ENCODE data around the gene FNIP1.

Gene FNIP1

DNA sequence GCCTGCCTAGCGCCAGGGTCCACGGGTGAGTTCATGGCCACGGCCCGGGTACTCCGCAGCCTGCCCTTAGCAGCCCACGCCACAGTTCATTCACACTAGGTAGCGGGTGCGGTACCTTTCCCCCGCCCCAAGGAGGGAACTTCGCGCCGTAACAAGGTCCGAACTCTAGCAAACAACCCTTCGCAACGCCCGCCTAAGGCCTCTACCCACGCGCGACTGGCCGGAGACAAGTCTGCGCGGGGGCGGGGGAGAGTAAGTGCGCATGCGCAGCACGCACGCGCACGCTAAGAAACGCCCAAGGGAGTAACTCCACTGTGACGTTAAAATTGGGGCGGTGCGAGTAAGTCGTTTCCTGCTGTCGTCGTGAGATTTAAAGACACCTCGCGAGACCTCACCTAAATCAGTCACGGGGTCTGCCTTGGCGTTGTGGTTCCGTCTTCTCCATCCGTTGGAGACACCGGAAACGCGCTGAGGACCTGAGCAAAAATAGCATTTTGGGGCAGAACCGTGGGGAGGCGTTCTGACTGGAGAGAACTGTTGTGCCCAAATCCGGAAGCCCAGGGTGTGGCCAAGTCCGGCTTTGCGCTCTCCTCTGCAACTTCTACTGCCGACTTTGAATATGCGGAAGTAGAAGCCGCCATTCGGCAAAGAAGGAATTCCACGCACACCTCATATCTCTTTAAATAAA lies 161.7 kb downstream of the FNIP1 start, which contains the start of gene RAPGEF6:
TSS of gene RAPGEF6 (minus strand) at position 234 of the 688 bp plus-strand sequence. CDS start at position 35, 199 bp downstream.
- no peaks in the 10 kb centered on the region for H3K36me3 ChIP-seq (ENCODE audit: low read length)
- H3K9me2 ChIP-seq (replicated peaks; ENCODE audit: insufficient read depth, low read length) = no peaks in the 10 kb centered on the region
- peak within 1 kb of the TSS; percentile 81 for H3K9ac ChIP-seq (ENCODE audit: low read length)
- H3K27me3 ChIP-seq (ENCODE audit: low read length) = no peaks in the 10 kb centered on the region
- peaks cover 48% of the 10 kb centered on the region for H3K79me2 ChIP-seq (ENCODE audit: insufficient read depth, low read length)
- peak within 1 kb of the TSS; percentile 94 for H3K4me2 ChIP-seq (ENCODE audit: low read depth, low read length, poor library complexity, severe bottlenecking)
- H4K20me1 ChIP-seq (ENCODE audit: low read depth, low read length) = peaks cover 15% of the 10 kb centered on the region
- H3K9me3 ChIP-seq (ENCODE audit: insufficient read depth, low read length) = no peaks in the 10 kb centered on the region
- peak within 1 kb of the TSS; percentile 38 for H2AFZ ChIP-seq (ENCODE audit: low read depth, low read length, severe bottlenecking)
- TF ChIP-seq, protein P1, sequence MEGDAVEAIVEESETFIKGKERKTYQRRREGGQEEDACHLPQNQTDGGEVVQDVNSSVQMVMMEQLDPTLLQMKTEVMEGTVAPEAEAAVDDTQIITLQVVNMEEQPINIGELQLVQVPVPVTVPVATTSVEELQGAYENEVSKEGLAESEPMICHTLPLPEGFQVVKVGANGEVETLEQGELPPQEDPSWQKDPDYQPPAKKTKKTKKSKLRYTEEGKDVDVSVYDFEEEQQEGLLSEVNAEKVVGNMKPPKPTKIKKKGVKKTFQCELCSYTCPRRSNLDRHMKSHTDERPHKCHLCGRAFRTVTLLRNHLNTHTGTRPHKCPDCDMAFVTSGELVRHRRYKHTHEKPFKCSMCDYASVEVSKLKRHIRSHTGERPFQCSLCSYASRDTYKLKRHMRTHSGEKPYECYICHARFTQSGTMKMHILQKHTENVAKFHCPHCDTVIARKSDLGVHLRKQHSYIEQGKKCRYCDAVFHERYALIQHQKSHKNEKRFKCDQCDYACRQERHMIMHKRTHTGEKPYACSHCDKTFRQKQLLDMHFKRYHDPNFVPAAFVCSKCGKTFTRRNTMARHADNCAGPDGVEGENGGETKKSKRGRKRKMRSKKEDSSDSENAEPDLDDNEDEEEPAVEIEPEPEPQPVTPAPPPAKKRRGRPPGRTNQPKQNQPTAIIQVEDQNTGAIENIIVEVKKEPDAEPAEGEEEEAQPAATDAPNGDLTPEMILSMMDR (IDR thresholded peaks at IDR 0.05; ENCODE audit: insufficient read depth, low read length, poor library complexity, severe bottlenecking) = no peak
- no peak for TF ChIP-seq EZH2phosphoT487 (conservative IDR thresholded peaks at IDR 0.05; ENCODE audit: low read length)
- H3F3A ChIP-seq (ENCODE audit: insufficient read depth) = peaks cover 24% of the 10 kb centered on the region
- peak within 1 kb of the TSS; percentile 97 for H3K27ac ChIP-seq (ENCODE audit: low read depth, low read length)
- peak within 1 kb of the TSS; percentile 77 for H3K4me3 ChIP-seq (ENCODE audit: insufficient read depth, low read length, poor library complexity, severe bottlenecking)

DNA sequence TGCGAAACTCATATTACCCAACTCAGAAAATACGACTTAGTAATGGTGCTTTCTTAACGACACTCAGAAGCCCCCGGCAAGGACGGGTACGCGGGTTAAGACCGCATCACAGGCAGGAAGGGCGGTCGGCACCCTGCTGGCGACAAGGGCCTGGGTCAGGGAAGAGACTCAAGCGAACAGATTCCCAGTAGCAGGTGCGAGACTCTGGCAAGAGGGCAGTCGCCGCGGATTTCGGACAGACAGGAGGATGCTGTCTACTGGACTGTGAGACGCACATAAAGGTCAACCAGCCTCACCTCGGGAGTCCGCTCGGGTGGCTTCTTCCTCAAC lies 162.2 kb downstream of the FNIP1 start:
- Histone ChIP-seq H3F3A (ENCODE audit: insufficient read depth) (peaks cover 24% of the 10 kb centered on the region), H3K4me2 (ENCODE audit: low read depth, low read length, poor library complexity, severe bottlenecking) (peak overlapping the region; percentile 83), H2AFZ (ENCODE audit: low read depth, low read length, severe bottlenecking) (peak overlapping the region; percentile 35), H3K27ac (ENCODE audit: low read depth, low read length) (peak overlapping the region; percentile 97), H3K36me3 (ENCODE audit: low read length) (no peaks in the 10 kb centered on the region), H3K4me3 (ENCODE audit: insufficient read depth, low read length, poor library complexity, severe bottlenecking) (peak overlapping the region; percentile 70), H3K9ac (ENCODE audit: low read length) (peak overlapping the region; percentile 81), H3K9me2 (replicated peaks; ENCODE audit: insufficient read depth, low read length) (no peaks in the 10 kb centered on the region), H4K20me1 (ENCODE audit: low read depth, low read length) (peaks cover 20% of the 10 kb centered on the region), H3K79me2 (ENCODE audit: insufficient read depth, low read length) (peaks cover 53% of the 10 kb centered on the region), H3K9me3 (ENCODE audit: insufficient read depth, low read length) (no peaks in the 10 kb centered on the region), H3K27me3 (ENCODE audit: low read length) (no peaks in the 10 kb centered on the region)
- no peak for TF ChIP-seq EZH2phosphoT487 (conservative IDR thresholded peaks at IDR 0.05; ENCODE audit: low read length)
- TF ChIP-seq, protein P1 (IDR thresholded peaks at IDR 0.05; ENCODE audit: insufficient read depth, low read length, poor library complexity, severe bottlenecking) = no peak

DNA sequence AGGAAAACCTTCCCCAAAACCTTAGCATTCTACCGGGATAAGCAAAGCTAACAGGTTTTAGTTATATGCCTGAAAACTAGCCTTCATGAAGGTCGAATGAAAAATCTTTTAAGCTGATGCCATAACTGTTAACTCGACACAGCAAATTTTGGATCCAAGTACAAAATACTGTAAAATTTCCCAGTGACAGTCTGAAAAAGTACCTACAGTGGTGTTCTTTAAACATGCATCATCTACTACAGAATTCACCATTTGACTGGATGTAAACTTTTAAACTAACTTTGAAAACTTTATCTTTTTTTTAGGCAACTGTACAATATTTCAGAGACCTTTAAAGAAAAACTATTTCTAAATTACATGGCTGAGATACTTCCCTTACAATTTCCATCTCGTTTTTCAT lies 162.6 kb downstream of the FNIP1 start:
- Histone ChIP-seq H3K27me3 (ENCODE audit: low read length) (no peaks in the 10 kb centered on the region), H2AFZ (ENCODE audit: low read depth, low read length, severe bottlenecking) (no peak overlapping the region), H3K36me3 (ENCODE audit: low read length) (no peaks in the 10 kb centered on the region), H3K9me2 (replicated peaks; ENCODE audit: insufficient read depth, low read length) (no peaks in the 10 kb centered on the region), H3K4me2 (ENCODE audit: low read depth, low read length, poor library complexity, severe bottlenecking) (peak overlapping the region; percentile 83), H3K9ac (ENCODE audit: low read length) (peak overlapping the region; percentile 81), H3K27ac (ENCODE audit: low read depth, low read length) (peak overlapping the region; percentile 97), H3F3A (ENCODE audit: insufficient read depth) (peaks cover 24% of the 10 kb centered on the region), H3K9me3 (ENCODE audit: insufficient read depth, low read length) (no peaks in the 10 kb centered on the region), H3K4me3 (ENCODE audit: insufficient read depth, low read length, poor library complexity, severe bottlenecking) (peak overlapping the region; percentile 70), H4K20me1 (ENCODE audit: low read depth, low read length) (peaks cover 20% of the 10 kb centered on the region), H3K79me2 (ENCODE audit: insufficient read depth, low read length) (peaks cover 57% of the 10 kb centered on the region)
- no peak for TF ChIP-seq EZH2phosphoT487 (conservative IDR thresholded peaks at IDR 0.05; ENCODE audit: low read length)
- TF ChIP-seq, protein P1 (IDR thresholded peaks at IDR 0.05; ENCODE audit: insufficient read depth, low read length, poor library complexity, severe bottlenecking) = no peak

Measured in SU-DHL-6 (cell line).